Hematopoietic multipotent progenitor cell treated with erythropoietin and hydrocortisone succinate and interleukin-3 and kit ligand, for 6 days (in vitro differentiated cells): Measurements from ENCODE around the gene ROR2.

Experiments used
- DNase-seq: peaks from one replicate; pipeline ENCODE4 v3.0.0-alpha.2; 2015

ROR2 gene

DNA sequence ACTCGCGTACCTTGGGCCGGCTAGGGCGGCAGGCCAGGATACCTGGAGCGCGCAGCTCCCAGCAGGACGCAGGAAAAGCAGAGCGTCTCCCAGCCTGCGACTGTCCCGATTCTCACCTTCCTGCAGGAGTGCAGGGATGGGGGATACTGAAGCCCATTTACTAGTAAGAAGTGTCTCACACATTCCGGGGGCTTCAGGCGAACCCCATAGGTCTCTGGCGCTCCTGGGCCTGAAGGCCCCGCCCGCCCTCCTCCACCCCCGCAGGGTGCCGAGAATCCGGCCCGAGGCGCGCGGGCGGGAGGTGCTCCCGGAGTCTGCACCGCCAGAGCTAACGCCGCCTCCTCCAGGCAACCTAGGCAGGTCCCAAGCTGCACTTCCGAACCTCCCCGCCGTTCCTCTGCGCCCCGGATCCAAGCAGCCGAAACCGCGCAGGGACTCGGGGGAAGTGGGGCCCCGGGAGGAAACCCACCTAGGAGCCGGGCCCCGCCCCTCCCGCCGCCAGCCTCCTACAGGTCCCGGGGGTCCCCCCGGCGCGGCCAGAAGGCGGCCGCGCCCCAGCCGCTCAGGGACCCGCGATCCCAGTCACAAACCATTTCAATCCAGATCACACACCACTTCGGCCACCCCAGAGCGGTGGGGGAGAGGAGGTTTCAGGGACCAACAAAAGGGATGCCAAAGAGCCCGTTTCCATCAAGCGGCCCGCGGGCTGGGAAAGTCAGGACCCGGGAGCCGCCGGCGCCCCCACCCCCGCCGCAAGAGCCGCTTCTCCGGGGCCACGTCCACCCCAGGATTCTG is 1.2 kb downstream of the ROR2 start:
- DNase-seq, result peak; percentile 56

DNA sequence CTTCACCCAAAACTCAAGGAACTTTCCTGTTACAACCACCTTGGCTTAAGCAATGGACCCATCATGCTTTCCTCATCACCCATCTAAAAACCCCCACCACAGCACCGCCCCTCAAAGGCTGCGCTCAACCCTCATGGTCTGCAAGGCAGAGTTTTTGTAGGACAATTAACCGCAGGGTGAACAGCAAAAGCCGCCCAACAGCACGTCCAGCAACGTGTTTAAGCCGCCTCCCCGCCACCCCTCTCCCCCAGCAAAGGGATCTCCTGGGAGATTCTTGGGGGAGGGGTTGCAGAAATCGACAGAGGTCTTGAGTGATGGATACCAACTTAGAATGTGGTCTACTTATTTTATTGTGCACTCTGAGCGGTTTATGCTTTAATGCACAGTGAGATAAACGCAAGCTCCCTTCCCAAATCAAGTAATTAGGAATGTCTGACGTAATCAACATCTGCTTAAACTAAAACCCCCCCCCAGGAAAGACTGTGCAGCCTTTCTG is 1.9 kb downstream of the ROR2 start:
- DNase-seq, result no peak

DNA sequence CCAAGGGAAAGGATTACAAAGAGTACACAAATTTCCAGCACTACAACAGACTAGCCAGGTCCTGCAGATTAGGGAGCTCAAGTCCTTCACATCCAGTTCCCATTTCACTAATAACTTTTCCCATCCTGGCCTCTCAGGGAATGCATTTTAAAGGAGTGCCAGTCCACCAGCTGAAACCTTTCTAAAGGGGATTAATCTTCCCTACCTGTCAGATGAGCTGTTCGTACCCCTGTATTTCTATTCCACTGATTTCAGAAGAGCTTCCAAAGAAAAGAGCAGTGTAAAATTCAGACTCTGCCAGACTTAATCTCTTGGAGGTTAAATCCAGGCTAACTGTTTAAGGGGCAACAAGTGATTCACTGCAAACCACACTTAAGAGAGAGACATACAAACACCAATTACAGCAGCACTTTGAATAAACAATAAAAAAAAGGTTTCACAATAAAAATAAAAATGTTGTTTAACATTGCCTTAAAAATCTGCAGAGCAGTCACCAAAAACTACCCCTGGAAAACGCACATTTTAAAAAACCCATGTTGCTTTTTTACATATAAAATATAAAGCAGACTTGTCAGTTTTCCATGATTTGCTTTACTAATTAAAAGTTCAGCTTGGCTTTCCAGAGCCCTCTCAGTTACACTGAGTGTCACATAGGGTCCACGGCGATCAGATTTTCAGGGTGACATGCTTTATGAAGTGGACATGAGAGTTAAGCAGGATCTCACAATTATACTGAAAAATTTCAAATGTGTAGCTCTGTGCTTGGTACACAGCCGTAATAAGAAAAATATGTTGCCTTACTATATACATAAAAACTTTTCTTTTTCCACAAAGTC is 3.2 kb downstream of the ROR2 start:
- DNase-seq, result no peak

DNA sequence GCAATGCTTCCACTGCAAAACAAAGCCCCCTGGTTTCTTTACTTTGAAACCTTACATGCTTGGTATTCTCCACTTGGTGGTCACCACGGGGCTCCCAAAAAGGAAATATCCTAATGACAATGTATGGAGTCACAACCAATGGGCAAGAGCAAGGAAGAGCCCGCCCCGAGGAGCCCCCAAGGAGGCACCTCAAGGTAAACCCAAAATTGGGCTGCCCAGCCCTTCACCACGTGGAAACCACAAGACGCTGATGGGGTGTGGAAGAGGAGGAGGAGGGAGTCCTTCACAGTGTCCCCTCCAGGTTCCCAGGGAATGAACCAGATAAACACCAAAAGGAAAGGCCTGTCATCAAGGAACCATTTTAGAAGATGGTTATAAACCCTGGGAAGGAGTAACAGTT is 3.8 kb downstream of the ROR2 start:
- DNase-seq, result no peak

DNA sequence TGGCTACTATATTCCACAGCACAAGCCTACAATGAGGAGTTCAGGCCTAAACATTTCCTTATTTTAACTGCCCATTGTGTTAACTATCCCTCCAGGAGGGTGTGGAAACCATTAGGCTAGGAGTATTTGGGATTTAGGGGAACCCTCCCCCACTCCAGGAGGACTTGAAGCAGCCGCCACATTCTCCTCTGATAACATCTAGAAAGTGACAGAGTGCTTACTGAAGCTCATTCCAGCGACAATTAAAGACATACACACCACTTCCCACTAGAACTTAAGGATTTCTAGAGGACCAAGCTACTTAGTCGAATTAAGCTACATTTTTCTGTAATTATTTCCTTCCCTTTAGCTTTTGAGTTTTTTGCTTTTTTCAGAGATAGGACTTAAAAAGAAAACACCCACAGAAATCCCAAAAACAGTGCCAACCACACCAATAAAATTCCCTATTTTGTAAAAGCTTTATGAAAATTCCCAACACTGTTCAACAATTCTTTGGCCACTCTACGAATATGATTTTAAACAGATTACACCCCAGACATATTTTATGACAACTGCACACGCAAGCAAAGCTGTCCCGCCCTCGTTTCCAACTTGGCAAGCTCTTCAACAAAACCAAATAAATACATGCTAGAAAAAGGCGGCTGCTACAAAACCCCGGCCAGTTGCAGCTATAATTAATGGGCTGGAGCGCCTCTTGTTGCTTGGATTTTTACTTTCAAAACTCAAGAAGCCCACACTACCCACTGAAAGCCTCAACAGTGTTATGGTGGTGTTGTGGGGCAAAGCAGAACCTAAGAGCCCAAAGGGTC is 4.5 kb downstream of the ROR2 start:
- DNase-seq, result peak; percentile 19

DNA sequence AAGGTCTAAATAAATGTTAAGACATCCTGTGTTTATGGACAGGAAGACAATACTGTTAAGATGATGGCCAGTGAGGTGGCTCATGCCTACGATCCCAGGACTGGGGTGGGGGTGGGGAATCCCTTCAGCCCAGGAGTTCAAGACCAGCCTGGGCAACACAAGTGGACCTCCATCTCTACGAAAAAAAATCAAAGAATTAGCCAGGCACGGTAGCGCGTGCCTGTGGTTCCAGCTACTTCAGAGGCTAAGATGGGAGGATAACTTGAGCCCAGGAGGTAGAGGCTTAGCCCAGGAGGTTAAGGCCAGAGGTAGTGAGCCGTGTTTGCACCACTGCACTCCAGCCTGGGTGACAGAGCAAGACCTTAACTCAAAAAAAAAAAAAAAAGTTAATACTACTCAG is 5.3 kb downstream of the ROR2 start:
- DNase-seq, result no peak

DNA sequence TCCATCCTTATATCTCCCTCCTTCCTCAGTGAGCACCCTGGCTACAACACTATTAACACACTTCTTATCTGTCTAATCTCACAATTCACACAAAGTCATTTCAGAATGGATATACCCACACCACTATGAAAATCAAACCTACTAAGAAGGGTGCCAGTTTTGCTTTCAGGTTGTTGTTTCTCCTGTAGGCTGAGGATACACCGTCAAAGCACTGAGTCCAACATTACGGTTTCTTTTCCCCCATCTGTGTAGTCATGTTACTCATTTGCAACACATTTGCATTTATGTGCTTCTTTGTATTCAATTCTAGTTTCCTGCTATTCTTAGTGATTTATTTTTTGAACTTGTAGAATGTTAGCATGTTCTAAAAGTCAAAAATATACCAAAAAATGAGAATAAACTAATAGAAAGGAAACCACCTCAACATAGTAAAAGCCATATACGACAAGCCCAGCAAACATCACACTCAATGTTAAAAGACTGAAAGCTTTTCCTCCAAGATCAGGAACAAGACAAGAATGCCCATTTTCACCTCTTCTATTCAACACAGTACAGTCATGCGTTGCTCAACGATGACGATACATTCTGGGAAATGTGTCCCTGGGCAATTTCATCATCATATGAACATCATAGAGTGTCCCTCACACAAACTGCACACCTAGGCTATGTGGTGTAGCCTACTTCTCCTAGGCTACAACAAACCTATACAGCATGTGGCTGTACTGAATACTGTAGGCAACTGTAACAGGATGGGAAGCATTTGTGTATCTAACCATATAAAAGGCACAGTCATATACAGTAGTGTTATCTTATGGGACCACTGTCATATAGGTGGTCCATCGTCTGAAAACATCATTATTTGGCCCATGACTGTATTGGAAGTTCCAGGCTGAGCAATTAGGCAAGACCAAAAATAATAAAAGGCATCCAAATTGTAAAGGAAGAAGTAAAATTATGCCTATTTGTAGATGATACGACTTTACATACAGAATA is 6.3 kb downstream of the ROR2 start:
- no peak for DNase-seq

DNA sequence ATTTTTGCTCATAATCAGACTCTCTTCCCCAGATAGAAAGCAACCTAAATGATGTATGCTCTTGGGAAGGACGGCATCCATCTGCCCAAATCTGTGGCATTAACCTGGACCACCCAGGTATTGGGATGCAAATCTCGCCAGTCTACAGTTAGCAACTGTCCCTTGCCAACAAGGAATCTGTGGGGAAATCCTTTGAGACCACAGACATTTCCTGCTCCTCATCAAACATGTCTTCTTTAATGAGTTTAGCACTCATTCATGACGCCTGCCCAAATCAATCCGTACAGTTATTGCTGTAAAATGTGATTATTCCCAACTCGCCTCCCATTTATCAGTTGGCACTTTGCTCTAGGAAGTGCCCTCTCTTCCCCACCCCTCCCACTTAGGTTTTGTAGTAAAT is 7.8 kb downstream of the ROR2 start:
- no peak for DNase-seq

DNA sequence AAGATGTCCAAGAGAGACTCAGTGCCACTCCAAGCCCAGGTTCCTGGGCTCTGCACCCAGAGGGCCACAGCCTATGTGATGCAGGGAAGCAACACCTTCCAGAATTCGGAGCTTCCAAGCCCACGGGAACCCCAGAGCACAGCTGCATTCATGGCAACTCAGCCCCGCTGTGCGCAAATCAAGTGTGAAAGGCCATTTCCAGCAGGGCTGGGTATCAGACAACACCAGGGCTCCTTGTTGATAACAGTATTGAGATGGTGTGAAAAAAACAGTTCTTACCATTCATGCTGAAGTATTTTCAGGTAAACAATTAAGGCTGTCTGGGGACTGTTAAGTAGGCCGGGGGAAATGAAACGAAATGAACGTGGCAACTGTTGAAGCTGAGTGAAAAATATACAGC is 10.1 kb downstream of the ROR2 start:
- DNase-seq, result no peak

DNA sequence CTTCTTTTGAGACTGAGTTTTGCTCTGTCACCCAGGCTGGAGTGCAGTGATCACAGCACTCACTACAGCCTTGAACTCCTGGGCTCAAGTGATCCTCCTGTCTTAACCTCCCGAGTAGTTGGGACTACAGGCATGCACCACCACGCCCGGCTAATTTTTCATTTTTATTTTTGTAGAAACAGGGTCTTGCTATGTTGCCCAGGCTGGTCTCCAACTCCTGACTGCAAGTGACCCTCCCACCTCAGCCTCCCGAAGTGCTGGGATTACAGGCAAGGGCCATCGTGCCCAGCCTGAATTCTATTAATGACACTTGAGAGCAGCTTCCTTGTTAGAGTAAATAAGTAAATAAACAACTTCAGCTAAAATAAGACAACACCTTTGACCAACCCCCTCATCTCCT is 12.3 kb downstream of the ROR2 start:
- DNase-seq, result no peak

DNA sequence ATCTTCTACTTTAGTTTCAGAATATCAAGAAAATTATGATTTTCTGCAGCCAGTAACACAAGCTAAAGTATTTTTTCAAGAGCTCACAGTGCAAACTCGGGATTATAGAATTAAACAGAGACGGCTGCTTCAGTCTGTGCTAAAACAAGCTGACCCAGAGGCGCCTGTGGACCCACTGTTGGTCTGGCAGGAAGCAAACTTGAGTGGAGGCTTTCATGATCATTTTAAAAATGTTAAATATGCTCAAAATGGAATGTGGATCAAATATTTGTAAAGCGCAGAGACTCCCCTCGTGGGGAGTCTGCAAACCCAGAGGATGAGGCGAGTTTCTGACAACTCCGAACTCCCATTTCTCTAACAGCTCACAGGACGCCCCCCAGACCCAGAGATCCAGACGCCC is 13.0 kb downstream of the ROR2 start:
- no peak for DNase-seq

DNA sequence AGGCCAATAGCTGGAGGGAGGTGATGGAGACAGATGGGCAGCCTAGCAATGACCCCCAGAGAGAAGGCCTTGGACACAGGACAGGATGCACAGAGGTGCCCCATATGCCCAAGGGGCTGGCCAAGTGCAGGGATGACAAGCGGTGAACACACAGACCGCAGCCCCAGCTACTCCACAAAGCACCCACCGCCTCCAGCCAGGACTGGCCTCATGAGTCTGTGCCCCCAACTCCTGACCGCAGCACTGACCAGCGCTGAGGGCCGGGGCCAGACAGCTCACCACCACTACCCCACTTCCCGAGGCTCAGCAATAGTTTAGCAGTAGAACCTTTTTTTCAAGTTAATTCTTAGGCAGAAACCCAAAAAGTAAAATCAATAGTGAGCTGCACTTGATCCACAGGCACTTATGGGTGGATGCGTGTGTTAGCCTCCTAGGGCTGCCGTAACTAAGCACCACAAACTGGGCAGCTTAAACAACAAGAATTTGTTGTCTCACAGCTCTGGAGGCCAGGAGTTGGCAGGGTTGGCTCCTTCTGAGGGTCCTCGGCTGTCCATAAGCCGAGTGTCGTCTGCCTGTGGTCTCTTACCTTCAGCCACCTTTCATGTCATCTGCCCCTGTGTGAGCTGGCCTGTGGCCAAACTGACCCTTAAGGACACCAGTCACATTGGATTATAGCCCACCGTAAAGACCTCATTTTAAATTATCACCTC is 14.1 kb downstream of the ROR2 start:
- no peak for DNase-seq

DNA sequence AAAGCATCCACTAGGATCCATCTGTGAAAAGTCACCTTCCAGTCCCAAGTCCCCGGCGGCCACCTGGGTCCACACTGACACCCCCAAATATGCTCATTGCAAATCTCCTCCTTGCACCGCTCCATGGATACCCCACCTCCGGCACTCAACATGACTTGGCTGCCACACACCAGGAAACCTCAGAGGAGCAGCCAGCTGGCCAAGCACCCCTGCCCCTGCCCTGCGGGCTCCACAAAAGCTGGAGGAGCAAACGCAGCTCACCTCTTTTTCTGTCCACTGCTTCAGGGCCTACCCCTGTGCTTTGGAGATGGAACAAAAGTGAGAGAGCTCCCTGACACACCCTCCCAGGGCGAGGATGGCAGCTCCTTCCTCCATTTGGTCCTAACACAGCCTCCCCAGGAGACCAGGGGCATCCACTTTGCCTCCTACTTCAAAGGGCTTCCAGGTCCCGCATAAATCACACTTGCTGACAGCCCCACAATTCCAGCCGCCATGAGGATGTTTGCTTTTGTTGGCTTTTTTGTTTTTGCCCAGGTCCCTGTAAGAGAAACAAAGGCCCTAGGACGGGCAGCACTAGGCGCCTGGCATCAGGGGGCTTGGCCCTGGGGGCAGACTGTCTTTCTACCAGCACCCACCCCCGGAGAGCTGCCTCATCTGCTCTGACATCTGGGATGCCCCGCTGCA is 14.8 kb downstream of the ROR2 start:
- no peak for DNase-seq

DNA sequence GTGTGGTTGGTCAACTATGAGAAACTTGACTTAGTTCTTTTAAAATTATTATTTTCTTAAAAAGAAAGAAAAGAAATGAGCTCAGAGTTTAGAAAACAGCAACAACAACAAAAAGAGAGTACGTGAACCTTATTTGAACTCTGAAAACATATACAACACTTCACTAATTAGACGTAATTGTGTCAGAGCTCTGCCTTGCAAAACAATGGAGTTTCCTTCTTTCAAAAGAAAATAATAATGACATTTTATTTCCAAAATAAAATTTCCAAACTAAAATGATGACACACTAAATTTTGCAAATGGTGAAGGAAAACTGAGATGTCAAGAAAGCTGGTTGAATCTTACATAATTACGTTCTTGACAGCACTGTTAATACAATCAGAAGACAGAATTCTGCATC is 15.4 kb downstream of the ROR2 start:
- no peak for DNase-seq

DNA sequence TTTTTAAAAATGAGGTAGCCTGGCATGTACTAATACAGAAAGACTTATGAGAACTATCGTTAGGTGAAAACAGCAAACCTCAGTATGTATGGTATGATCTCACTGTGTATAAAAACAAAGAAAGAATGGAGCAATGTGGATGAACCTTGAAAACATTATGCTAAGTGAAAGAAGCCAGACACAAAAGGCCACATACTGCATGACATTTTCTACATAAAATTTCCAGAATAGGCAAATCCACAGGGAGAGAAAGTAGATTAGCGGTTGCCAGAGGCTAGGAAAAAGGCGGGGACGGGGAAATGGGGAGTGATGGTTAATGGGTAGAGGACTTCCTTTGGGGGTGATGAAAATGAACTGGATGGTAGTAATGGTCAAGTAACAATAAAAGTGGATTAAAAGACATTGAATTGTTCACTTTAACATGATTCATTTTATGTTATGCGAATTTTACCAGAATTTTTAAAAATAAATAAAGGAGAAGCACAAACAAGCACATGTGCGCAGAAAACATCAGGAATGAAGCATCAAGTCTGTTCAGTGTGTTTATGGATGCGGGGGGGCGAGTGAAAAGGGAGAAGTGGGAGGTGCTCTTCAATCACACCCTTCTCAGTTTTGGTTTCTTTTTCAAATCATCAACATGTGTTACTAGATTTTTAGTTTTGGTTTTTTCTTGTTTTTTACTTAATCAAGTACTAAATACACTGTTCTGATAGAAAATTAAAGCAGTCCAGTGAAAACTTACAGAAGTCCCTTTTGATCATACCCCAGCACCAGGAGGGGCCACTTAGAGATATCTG is 16.3 kb downstream of the ROR2 start:
- no peak for DNase-seq

DNA sequence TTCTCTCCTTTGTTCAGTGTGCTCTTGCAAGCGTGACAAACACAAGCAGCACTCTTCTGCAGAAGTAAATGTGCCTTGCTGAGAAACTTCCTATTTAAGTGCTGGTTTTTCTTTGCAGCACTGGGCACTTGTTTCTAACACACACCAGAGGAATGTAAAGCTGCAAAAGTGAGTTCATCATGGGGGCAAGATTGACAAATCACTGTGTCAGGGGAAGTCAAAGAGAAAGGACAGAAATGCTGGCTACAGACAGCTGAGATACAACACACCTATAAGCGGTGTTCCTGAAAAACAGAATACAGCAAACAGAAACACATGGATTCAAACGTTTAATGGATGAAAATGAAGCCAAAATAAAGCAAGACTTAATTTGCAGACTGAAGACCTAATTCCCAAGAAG is 19.6 kb downstream of the ROR2 start:
- peak; percentile 21 for DNase-seq

DNA sequence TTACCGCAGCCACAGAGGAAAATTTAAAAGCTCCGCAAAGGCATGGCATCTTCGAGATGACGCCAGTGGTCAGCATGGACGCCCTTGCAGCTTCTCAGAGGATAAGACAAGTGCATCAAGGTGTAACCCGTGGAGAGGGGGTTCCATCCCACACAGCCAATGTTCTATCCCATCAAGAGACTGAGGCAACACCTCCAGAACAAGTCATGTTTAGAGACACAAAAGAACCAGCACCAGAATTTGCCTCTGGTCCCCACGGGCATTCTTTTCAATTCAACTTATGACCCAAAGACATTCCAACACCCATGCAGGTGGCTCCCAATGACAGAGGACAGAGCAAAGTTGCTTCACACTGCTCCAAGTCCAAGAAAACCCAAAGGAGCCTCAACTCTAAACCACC is 20.7 kb downstream of the ROR2 start:
- no peak for DNase-seq

DNA sequence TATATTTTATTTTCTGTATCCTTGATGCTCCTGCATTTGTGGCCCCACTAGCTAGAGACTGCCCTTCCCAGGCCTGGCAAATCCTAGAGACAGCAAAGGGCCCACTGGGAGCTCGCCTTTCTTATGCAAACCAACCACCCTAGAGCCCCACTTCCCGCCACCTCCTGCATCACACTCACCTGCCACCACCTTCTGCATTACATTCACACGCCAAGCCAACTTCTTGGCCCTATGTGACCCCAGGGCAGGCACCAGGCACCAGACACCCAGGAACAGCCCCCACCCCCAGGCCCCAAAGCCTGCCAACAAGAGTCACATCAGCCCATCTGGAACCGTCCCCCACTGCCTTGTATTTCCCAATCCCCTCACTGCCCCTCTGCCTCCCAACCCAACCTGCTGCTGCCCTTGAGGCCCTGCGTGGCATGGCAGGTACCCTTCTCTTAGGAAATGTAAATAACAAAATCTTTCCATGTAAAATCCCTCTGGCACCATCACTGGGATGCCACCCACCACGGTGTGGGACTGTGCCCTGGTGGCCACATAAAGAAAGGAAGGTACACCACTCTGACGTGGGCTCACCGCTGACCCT is 22.0 kb downstream of the ROR2 start:
- DNase-seq, result no peak

DNA sequence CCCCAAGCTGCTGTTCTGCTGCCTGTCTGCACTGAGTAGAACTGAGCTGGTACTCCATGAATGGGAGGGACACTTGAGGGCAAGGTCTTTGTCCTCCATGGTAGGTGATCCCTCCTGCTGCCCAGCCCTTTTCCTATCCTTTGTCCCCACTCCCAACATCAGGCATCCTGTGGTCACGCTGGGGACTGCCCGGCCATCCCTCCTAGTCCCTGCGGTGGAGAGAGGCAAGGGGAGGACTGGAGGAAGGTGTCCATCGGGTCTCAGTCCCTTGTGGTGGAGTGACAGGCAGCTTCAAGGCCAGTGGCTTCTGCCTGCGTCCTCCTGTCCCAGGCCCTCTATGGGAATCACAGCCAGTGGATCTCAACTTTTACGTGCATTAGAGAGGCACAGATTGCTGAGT is 25.9 kb downstream of the ROR2 start:
- DNase-seq, result no peak

DNA sequence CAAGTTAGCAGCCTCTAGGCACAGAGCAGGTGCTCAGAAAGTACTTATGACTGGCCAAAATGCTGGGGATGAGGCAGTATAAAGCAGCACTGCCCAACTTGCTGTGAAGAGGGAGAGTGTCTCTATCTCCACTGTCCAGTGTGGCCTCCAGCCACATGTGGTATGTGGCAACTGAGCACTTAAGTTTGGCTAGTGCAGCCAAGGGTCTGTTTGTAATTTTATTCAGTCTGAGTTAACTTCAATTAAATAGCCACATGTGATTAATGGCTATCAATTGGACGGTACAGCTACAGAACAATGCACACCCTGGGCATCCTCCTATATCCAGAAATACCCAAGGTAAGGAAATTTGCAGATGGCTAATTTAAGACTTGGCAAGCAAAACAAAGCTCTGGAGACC is 26.9 kb downstream of the ROR2 start:
- DNase-seq, result no peak
